Smooth muscle cell (in vitro differentiated cells): ENCODE data around the gene CAMK1D. TPM values are rescaled to one million over a fixed set of nuclear protein-coding genes. Genes with fewer than 3 reads are reported as not detected.
"Not testable (repeated sequence)": the region's sequence is repeated elsewhere in the genome, so short reads cannot be mapped to it uniquely, and the experiment has no call there.

Source experiments
- DNase-seq: peaks from one replicate; lab custom pipeline; 2025; ENCODE audit not compliant: unreplicated experiment; lab: John Stamatoyannopoulos, UW
- H2AFZ ChIP-seq: fragments of 200-600 bp; sonication (generic); 2 replicates; pipeline ENCODE4 v1.6.0; 2016; ENCODE audit warnings: antibody characterized with exemption, low read depth, mild to moderate bottlenecking
- H3F3A ChIP-seq: fragments of 200-600 bp; sonication (generic); 2 replicates; pipeline ENCODE4 v1.6.0; 2017; ENCODE audit warnings: antibody characterized with exemption, low read depth
- H3K27ac ChIP-seq: fragments of 200-600 bp; sonication (generic); 2 replicates; pipeline ENCODE4 v1.5.1; 2016; ENCODE audit warnings: low read depth, mild to moderate bottlenecking
- H3K27me3 ChIP-seq: fragments of 200-600 bp; sonication (generic); 2 replicates; pipeline ENCODE4 v1.6.1; 2016; ENCODE audit warnings: low read depth, mild to moderate bottlenecking
- H3K36me3 ChIP-seq: fragments of 200-600 bp; sonication (generic); 2 replicates; pipeline ENCODE4 v1.5.1; 2016; ENCODE audit warnings: low read depth
- H3K4me1 ChIP-seq: fragments of 200-600 bp; sonication (generic); 2 replicates; pipeline ENCODE4 v1.5.1; 2016; ENCODE audit warnings: low read depth
- H3K4me2 ChIP-seq: fragments of 200-600 bp; sonication (generic); 2 replicates; pipeline ENCODE4 v1.6.0; 2016; ENCODE audit warnings: mild to moderate bottlenecking
- H3K4me3 ChIP-seq: fragments of 200-600 bp; sonication (generic); 2 replicates; pipeline ENCODE4 v1.5.1; 2016; ENCODE audit warnings: mild to moderate bottlenecking
- H3K79me2 ChIP-seq: fragments of 200-600 bp; sonication (generic); 2 replicates; pipeline ENCODE4 v1.6.0; 2016; ENCODE audit warnings: low read depth, mild to moderate bottlenecking
- H3K9ac ChIP-seq: fragments of 200-600 bp; sonication (generic); 2 replicates; pipeline ENCODE4 v1.6.0; 2016; ENCODE audit warnings: low read depth
- H3K9me3 ChIP-seq: fragments of 200-600 bp; sonication (generic); replicated peaks from 2 replicates; pipeline ENCODE4 v1.5.1; 2016; ENCODE audit warnings: low read depth
- H4K20me1 ChIP-seq: fragments of 200-600 bp; sonication (generic); 2 replicates; pipeline ENCODE4 v1.6.0; 2016; ENCODE audit warnings: low read depth
- CTCF ChIP-seq: fragments of 200-600 bp; sonication (generic); IDR thresholded peaks from 2 replicates; pipeline ENCODE4 v1.5.1; 2017; ENCODE audit warnings: borderline replicate concordance, mild to moderate bottlenecking, antibody characterized with exemption; ENCODE audit not compliant: insufficient read depth, poor library complexity, severe bottlenecking
- whole genome bisulfite sequencing: methylation state at CpG from one replicate; pipeline ENCODE4 v1.1.7; 2016; ENCODE audit warnings: low lambda C conversion rate; 5-methylcytosine and 5-hydroxymethylcytosine counted together
- polyA plus RNA-seq: library from polyadenylated mRNA; unstranded; fragments of >200 nt; fragmentation: Nextera tagmentation; extraction: Ambion mirVana; gene quantifications from 2 replicates; pipeline ENCODE4 v1.2.1, GENCODE V29; 2016
- total RNA-seq: library from RNA; depleted of rRNA; stranded (reverse); fragments of >200 nt; gene quantifications from 2 replicates; pipeline ENCODE4 v1.2.3, GENCODE V29; 2014

The CAMK1D gene
- total and polyA plus RNA-seq, 2 experiments from 2014 or later: 1.6 to 2.3 TPM

GRCh38 chr10:12353399-12354242, 4.3 kb downstream of the CAMK1D start:
- Histone ChIP-seq H3K27ac (no peak overlapping the region), H3K4me1 (peaks cover 4% of the 10 kb centered on the region), H3K9me3 (no peaks in the 10 kb centered on the region), H4K20me1 (no peaks in the 10 kb centered on the region), H3K4me3 (no peak overlapping the region), H2AFZ (no peak overlapping the region), H3K79me2 (no peaks in the 10 kb centered on the region), H3K27me3 (peaks cover 66% of the 10 kb centered on the region), H3F3A (no peaks in the 10 kb centered on the region), H3K36me3 (no peaks in the 10 kb centered on the region), H3K9ac (no peak overlapping the region), H3K4me2 (no peak overlapping the region)
- WGBS: 90% methylated on average over 12 of the region's 12 CpGs
- DNase-seq: no peak
- TF ChIP-seq CTCF: no peak

- not testable (repeated sequence) for H3K36me3 ChIP-seq, H3K9ac ChIP-seq, H3K27ac ChIP-seq, H3K4me3 ChIP-seq, H3K79me2 ChIP-seq, H2AFZ ChIP-seq, H3F3A ChIP-seq, H3K9me3 ChIP-seq, DNase-seq, H4K20me1 ChIP-seq, H3K4me2 ChIP-seq
- WGBS: 81% methylated on average over 7 of the region's 7 CpGs
- peaks cover 73% of the 10 kb centered on the region for H3K27me3 ChIP-seq
- H3K4me1 ChIP-seq: peaks cover 15% of the 10 kb centered on the region
Measured at GRCh38 chr10:12354696-12355095, 5.3 kb downstream of the CAMK1D start.

- Histone ChIP-seq H3K9ac (no peak overlapping the region), H3F3A (no peaks in the 10 kb centered on the region), H3K4me3 (no peak overlapping the region), H3K4me2 (no peak overlapping the region), H3K27ac (no peak overlapping the region), H2AFZ (no peak overlapping the region), H4K20me1 (no peaks in the 10 kb centered on the region), H3K4me1 (peaks cover 18% of the 10 kb centered on the region), H3K79me2 (no peaks in the 10 kb centered on the region), H3K27me3 (peaks cover 71% of the 10 kb centered on the region), H3K9me3 (no peaks in the 10 kb centered on the region), H3K36me3 (no peaks in the 10 kb centered on the region)
- no peak for TF ChIP-seq CTCF
- no peak for DNase-seq
- WGBS: 96% methylated on average over 12 of the region's 12 CpGs
Measured at GRCh38 chr10:12355384-12355783, 6.0 kb downstream of the CAMK1D start.

- 81% methylated on average over 13 of the region's 13 CpGs for WGBS
- H2AFZ ChIP-seq: no peak overlapping the region
- no peaks in the 10 kb centered on the region for H3F3A ChIP-seq
- no peaks in the 10 kb centered on the region for H3K9me3 ChIP-seq
- no peak overlapping the region for H3K9ac ChIP-seq
- H4K20me1 ChIP-seq: no peaks in the 10 kb centered on the region
- H3K27ac ChIP-seq: no peak overlapping the region
- peaks cover 49% of the 10 kb centered on the region for H3K27me3 ChIP-seq
- no peak for DNase-seq
- no peaks in the 10 kb centered on the region for H3K79me2 ChIP-seq
- H3K4me1 ChIP-seq: peaks cover 19% of the 10 kb centered on the region
- no peak overlapping the region for H3K4me3 ChIP-seq
- no peaks in the 10 kb centered on the region for H3K36me3 ChIP-seq
- TF ChIP-seq CTCF: no peak
- no peak overlapping the region for H3K4me2 ChIP-seq
Measured at GRCh38 chr10:12357525-12358151, 8.3 kb downstream of the CAMK1D start.
